GM21786 (cell line): ENCODE results near the gene EFHC1.
A peak's percentile ranks its signal among the peaks of the same experiment; 100 is the strongest.

Experiments used
- ATAC-seq: cut with Tn5 transposase; IDR thresholded peaks from one replicate; pipeline ENCODE4 v1.9.1; 2021; ENCODE audit not compliant: unreplicated experiment

Gene EFHC1

DNA sequence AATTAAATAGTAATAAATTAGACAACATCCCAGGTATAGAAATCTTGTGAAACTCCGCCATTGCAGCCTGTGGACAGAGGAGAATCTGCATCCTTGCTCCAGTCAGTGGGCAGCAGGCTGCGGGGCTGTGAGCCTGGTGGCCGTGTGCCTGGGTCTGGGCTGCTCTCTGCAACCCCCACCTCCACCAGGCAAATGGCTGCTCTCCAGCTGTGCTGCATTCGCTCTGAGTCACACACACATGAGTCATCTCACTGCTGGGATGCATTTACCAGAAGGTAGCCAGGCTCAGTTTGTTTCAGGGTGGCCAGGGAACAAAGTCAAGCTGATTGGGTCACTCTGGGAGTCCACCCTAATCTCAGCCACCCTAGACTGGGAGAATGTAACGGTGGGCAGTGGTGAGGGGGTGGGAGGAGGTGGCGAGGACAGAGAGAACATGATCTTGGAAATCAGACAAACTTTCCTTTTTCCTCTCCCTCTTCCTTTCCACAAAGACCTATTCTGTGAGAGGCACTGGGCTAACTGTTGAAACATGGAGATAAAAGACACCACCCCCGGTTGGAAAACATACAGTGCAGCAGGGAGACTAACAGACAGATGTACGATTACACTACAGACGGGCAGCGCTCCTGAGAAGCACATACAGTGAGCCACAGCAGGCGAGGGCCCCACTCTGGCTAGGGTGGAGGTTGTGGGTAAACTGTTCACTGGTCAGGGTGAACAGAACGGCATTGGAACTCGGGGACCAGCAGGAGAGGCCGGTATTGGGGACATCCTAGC is 97.5 kb downstream of the EFHC1 start:
- ATAC-seq, result peak; percentile 97

- ATAC-seq, result no peak
Measured at GRCh38 chr6:52518279-52518945, 98.3 kb downstream of the EFHC1 start.

DNA sequence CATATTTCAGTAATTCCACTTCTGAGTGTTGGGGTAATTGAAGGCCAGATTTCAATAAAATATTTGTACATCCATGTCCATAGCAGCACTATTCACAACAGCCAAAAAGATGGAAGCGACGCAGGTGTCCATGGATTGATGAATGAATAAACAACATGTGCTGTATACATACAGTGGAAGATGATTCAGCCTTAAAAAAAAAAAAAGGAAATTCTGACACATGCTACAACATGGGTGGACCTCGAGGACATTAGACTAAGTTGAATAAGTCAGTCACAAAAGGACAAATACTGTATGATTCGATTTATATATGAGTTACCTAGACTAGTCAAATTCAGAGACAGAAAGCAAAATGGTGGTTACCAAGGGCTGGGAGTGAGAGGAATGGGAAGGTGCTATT is 99.5 kb downstream of the EFHC1 start:
- ATAC-seq, result no peak

GRCh38 chr6:52522151-52522626 is 102.0 kb downstream of the EFHC1 start:
- no peak for ATAC-seq

GRCh38 chr6:52522655-52523054 is 102.5 kb downstream of the EFHC1 start:
- no peak for ATAC-seq

DNA sequence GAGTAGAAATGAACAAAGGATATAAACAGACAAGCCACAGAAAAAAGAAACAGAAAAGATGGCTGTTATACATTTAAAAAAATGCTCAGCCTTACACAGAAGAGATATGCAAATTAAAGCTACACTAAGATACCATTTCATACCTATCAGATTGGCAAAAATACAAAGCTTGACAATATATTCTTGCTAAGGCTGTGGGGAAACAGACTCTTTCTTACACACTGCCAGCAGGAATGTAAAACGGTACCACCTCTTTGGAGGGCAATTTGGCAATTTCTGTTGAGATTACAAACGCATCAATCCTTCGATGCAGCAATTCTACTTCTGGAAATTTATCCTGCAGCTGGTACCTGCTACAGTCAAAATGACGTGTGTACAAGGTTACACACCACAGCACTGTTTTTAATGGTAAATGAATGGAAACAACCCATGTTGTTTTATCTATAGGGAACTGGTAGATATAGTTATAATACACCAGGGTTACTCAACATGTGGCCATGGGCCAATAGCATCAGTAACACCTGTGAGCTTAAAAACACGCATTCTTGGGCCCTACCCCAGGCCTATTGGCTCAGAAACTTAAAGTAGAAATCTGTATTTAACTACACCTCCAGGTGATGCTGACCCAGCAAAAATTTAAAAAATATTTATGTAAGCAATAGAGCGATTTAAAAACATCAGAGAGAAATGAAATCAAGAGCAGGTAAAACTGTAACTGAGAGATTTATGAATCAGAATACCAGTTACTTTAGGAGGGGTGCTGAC is 103.4 kb downstream of the EFHC1 start:
- ATAC-seq, result no peak

DNA sequence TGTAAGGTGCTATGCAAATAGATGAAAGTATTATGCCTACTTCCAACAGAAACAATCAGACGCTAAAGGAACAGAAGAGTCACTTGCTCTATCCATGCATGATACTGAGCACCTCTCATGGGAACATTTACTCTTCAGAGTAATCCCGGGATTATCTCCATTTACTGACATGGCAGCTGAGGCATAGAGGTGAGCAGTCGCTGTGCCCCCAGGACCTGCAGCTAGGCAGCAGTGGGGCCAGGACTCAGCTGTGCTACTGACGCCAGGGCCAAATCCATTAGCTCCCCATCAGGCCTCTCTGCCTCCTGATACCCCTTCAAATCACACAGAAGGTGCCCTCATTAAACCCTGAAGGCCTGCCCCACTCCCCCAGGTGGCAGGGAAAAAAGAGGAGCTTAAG is 104.8 kb downstream of the EFHC1 start:
- ATAC-seq, result no peak

GRCh38 chr6:52526634-52527033 is 106.5 kb downstream of the EFHC1 start:
- no peak for ATAC-seq

- no peak for ATAC-seq
Measured at GRCh38 chr6:52527436-52527835, 107.3 kb downstream of the EFHC1 start.

- ATAC-seq, result no peak
Measured at GRCh38 chr6:52529311-52529710, 109.2 kb downstream of the EFHC1 start.

- ATAC-seq, result no peak
Measured at GRCh38 chr6:52530351-52530750, 110.2 kb downstream of the EFHC1 start.

- no peak for ATAC-seq
Measured at GRCh38 chr6:52531396-52531795, 111.3 kb downstream of the EFHC1 start.

DNA sequence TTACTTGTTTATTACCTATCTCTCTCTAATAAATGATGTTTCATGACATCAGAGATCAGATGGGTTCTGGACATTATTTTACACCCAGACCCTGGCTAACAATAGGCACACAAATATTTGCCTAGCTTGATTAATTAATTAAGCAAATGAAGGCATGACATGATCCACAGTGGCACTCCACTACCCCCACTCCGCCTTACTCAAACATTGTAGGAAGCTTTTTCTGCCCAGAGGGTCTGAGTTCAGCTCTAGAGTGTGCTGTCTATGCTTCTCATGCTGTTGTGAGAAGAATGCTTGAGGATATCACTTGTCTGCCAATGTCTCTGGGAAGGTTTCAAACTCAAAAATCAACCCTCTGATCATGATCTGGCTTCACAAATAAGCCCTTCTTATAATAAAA is 111.7 kb downstream of the EFHC1 start:
- no peak for ATAC-seq

DNA sequence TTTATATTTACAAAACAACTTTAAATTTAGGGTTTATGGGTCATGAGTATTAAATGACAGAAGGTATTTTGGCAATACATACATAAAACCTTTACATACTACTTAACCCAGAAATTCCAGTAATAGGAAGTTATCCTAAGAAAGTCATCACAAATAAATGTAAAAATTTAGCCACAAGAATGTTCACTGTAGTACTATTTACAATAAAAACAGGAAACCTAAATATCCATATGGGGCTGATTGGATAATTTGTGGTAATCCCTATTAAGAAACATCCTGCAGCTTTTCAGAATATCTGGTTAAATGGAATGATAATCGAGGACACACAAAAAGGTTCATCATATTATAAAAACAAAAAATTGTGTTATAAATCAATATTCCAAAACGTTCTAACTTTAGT is 112.3 kb downstream of the EFHC1 start:
- ATAC-seq, result no peak

GRCh38 chr6:52533491-52533890 is 113.3 kb downstream of the EFHC1 start:
- ATAC-seq, result no peak

GRCh38 chr6:52534363-52534762 is 114.2 kb downstream of the EFHC1 start:
- ATAC-seq, result no peak

DNA sequence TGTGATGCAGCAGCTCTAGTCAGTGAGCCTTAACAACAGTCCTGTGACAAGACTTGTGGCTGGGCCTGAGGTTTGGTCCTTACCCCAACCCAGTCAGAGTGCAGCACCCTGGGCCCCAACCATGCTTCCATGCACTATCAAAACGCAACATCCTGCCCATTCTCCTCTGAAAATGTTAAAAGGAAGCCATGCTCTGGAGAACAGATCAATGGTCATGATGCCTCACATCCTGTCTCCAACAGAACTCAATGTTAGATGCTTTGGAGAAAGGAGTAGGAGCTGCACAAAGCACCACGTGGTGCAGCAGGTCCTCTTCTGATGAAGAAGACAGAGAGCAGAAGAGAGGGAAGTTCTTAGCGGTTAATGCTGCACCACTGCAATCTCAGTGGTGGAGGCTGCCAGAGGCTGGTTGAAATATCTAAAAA is 114.8 kb downstream of the EFHC1 start:
- peak; percentile 22 for ATAC-seq

DNA sequence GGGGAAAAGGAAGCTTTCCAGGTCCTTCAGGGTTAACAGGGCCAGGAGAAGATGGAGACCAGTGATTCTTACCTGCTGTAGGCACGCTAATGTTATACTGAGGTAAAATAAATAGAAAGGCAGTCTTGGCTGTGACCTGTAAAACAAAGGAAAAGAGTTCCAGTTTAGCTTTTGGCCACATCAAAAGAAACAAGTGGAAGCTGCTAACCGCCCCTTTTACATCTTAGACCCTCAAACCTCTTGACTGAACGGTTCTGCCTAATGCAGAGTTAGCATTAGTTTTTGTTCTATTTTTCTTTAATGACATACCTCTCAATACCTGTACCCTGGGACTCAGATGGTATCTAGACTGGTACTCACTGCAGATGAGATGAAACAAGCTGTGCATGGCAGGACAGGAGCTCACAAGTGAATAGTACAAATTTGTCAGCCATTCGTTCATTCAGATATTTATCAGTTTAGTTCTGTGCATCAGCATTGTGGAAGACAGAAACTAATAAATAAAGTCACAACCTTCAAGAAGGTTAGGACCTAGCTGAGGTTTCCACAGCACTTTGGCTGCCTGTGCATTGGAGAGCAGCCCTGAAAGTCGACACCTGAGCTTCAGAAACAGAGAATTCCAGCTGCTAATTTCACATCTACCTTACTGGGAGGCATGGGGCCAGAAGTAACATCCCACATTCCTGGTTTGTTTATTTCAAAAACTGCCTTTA is 115.7 kb downstream of the EFHC1 start:
- ATAC-seq, result peak; percentile 0

- peak; percentile 20 for ATAC-seq
Measured at GRCh38 chr6:52536424-52536916, 116.3 kb downstream of the EFHC1 start.

DNA sequence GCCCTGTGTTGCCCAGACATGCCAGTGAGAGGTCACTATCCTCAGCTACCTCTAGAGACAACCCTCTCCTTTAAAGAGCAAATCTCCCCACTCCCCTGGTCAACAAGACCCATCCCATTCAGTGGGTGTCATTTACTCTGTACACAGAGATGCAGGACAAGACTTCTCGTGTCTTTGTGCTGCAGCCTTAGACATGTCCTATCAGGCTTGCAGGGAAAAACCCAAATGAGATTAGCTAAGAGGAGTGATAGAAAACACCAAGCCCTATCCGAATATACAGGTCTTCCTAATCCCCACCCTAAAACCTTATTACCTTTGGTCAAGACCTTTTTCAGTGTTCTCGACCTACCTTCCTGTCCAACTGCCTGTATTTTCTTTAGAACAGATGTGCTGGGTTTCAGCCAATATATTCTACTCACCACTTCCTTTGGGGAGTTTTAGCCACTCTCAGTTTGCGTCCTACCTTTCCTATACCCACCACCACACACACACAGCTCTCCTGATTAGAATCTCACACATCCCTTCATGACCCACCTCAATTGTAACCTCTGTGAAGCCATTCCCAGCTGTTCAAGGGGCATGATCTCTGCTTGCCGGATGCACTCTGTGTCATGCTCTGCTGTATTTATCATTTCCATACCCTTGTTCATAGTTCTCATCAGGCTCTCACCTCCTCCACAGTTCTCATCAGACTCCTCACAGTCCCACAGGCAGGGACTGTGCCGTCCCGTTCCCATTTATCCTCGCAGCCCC is 117.0 kb downstream of the EFHC1 start:
- peak; percentile 59 for ATAC-seq
